ENCODE data around the gene TMPRSS11B. TPM values are rescaled to one million over a fixed set of nuclear protein-coding genes. Genes with fewer than 3 reads are reported as not detected.

The TMPRSS11B gene
- total RNA-seq, 2 donors from 2014 or later: not detected

GRCh38 chr4:68271851-68272357, 26.4 kb upstream of the TMPRSS11B start:
- intact Hi-C loops (cut with DNase I): loop anchor here (2.0 to 10.0 kb wide), 2 partner anchors 105 to 903 kb away; no protein-coding TSS in a partner anchor
- no peak overlapping the region for H3K4me3 ChIP-seq
- no peaks in the 10 kb centered on the region for H3K36me3 ChIP-seq
- no peaks in the 10 kb centered on the region for H3K4me1 ChIP-seq
- no peak overlapping the region for H3K9ac ChIP-seq (ENCODE audit: low read depth in 2 of 2, low read length in 2 of 2)
- no peaks in the 10 kb centered on the region for H3K9me3 ChIP-seq
- no peak overlapping the region for H3K27ac ChIP-seq
- DNase-seq: no peak
- H3K27me3 ChIP-seq: no peaks in the 10 kb centered on the region
- TF ChIP-seq, protein P1, sequence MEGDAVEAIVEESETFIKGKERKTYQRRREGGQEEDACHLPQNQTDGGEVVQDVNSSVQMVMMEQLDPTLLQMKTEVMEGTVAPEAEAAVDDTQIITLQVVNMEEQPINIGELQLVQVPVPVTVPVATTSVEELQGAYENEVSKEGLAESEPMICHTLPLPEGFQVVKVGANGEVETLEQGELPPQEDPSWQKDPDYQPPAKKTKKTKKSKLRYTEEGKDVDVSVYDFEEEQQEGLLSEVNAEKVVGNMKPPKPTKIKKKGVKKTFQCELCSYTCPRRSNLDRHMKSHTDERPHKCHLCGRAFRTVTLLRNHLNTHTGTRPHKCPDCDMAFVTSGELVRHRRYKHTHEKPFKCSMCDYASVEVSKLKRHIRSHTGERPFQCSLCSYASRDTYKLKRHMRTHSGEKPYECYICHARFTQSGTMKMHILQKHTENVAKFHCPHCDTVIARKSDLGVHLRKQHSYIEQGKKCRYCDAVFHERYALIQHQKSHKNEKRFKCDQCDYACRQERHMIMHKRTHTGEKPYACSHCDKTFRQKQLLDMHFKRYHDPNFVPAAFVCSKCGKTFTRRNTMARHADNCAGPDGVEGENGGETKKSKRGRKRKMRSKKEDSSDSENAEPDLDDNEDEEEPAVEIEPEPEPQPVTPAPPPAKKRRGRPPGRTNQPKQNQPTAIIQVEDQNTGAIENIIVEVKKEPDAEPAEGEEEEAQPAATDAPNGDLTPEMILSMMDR (IDR thresholded peaks at IDR 0.05): peak; percentile 64

DNA sequence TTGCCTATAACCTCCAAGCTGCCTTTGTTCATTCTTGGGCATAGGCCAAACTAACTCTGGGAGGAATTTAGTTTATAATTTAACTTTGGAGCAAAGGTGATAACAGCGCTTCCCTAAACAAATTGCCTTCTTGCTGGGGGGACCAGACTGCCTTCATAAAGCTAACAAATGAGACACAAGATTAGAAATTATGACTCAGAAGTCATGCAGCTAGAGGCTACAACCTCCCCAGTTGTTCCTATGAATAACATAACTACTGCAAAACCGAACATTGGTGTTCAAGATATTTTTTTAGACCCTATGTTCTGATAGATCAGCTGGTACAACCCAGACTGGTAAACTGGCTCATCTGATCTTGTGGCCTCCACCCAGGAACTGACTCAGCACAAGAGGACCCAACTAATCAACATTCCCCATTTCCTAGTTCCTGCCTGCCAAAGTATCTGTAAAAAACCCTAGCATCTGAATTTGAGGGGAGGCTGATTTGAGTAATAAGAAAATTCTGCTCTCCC, 22.0 kb upstream of the TMPRSS11B start:
- intact Hi-C loops (cut with DNase I): no loop called here
- no peak for DNase-seq
- Histone ChIP-seq H3K27me3 (no peaks in the 10 kb centered on the region), H3K4me3 (no peak overlapping the region), H3K4me1 (no peaks in the 10 kb centered on the region), H3K36me3 (no peaks in the 10 kb centered on the region), H3K27ac (no peak overlapping the region), H3K9me3 (no peaks in the 10 kb centered on the region), H3K9ac (ENCODE audit: low read depth in 2 of 2, low read length in 2 of 2) (no peak overlapping the region)
- TF ChIP-seq, protein P1 (IDR thresholded peaks at IDR 0.05): no peak

GRCh38 chr4:68264875-68265565, 19.5 kb upstream of the TMPRSS11B start:
- TF ChIP-seq, protein P1 (IDR thresholded peaks at IDR 0.05): no peak
- H3K27ac ChIP-seq: no peak overlapping the region
- no peak overlapping the region for H3K9ac ChIP-seq (ENCODE audit: low read depth in 2 of 2, low read length in 2 of 2)
- no peaks in the 10 kb centered on the region for H3K4me1 ChIP-seq
- no peak for DNase-seq
- H3K9me3 ChIP-seq: no peaks in the 10 kb centered on the region
- no peaks in the 10 kb centered on the region for H3K27me3 ChIP-seq
- no peak overlapping the region for H3K4me3 ChIP-seq
- H3K36me3 ChIP-seq: no peaks in the 10 kb centered on the region
- intact Hi-C loops (cut with DNase I): no loop called here

- TF ChIP-seq, protein P1 (IDR thresholded peaks at IDR 0.05): no peak
- no peak overlapping the region for H3K9ac ChIP-seq (ENCODE audit: low read depth in 2 of 2, low read length in 2 of 2)
- intact Hi-C loops (cut with DNase I): no loop called here
- H3K27ac ChIP-seq: no peak overlapping the region
- H3K4me3 ChIP-seq: no peak overlapping the region
- H3K4me1 ChIP-seq: no peaks in the 10 kb centered on the region
- H3K36me3 ChIP-seq: no peaks in the 10 kb centered on the region
- H3K27me3 ChIP-seq: no peaks in the 10 kb centered on the region
- no peak for DNase-seq
- H3K9me3 ChIP-seq: no peaks in the 10 kb centered on the region
Observed at GRCh38 chr4:68259191-68259590, 13.7 kb upstream of the TMPRSS11B start.

GRCh38 chr4:68257719-68258118, 12.2 kb upstream of the TMPRSS11B start:
- Histone ChIP-seq H3K9me3 (no peaks in the 10 kb centered on the region), H3K4me3 (no peak overlapping the region), H3K4me1 (no peaks in the 10 kb centered on the region), H3K27me3 (no peaks in the 10 kb centered on the region), H3K27ac (no peak overlapping the region), H3K36me3 (no peaks in the 10 kb centered on the region), H3K9ac (ENCODE audit: low read depth in 2 of 2, low read length in 2 of 2) (no peak overlapping the region)
- TF ChIP-seq, protein P1 (IDR thresholded peaks at IDR 0.05): no peak
- intact Hi-C loops (cut with DNase I): no loop called here
- no peak for DNase-seq
